ENCODE data around the gene ADAM15.

- no peak for TF ChIP-seq FOXM1 (IDR thresholded peaks at IDR 0.05; ENCODE audit: borderline replicate concordance)
- no peak for TF ChIP-seq SUZ12 (IDR thresholded peaks at IDR 0.05)
- TF ChIP-seq ARNT (IDR thresholded peaks at IDR 0.05) = no peak
- TF ChIP-seq SP1 (IDR thresholded peaks at IDR 0.05) = no peak
- TF ChIP-seq BHLHE40 (IDR thresholded peaks at IDR 0.05; ENCODE audit: borderline replicate concordance) = no peak
- no peak for TF ChIP-seq PKNOX1 (IDR thresholded peaks at IDR 0.05)
- no peak for TF ChIP-seq FOXA1 (IDR thresholded peaks at IDR 0.05)
- no peak for TF ChIP-seq TARDBP (IDR thresholded peaks at IDR 0.05)
- TF ChIP-seq NFRKB (IDR thresholded peaks at IDR 0.05) = no peak
- no peak for TF ChIP-seq ELF4 (IDR thresholded peaks at IDR 0.05)
- no peak for TF ChIP-seq FOXK2 (IDR thresholded peaks at IDR 0.05)
- TF ChIP-seq ZNF384 (IDR thresholded peaks at IDR 0.05) = no peak
Measured at GRCh38 chr1:155022927-155023236, 28.2 kb upstream of the ADAM15 start.

All from HEK293T (cell line).